ENCODE measurements around the gene ENOX1. TPM values are rescaled to one million over a fixed set of nuclear protein-coding genes. Genes with fewer than 3 reads are reported as not detected.

ENOX1 gene
- total and polyA plus RNA-seq, 2 of the 13 experiments (the other 11 are each of a cell fraction or from before 2014, with no cell fraction given): not detected

DNA sequence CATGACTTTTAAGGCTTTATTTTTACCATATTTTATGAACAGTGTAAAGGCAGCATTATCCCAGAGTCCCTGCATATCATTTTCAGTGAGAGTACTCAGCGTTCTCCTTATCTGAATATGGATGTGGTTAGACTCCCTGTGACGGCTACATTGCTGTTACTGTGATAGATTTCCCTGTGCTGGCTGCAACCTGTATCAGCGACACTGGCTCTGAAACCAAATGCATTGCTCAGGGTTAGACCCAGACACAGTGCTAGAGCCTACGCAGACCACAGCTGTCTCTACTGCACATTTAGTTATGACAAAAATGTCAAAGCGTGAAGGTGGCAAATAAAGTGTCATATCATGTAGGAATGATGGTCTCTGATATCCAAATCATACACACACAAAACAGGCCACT lies 138.0 kb downstream of the ENOX1 start:
- POLR2A ChIA-PET: no interaction called here
- TF ChIP-seq ZNF230 (CRISPR knock-in tag; IDR thresholded peaks at IDR 0.05) (no peak), EP300 (IDR thresholded peaks at IDR 0.05; ENCODE audit: low read depth in 2 of 2, low read length in 2 of 2) (no peak), EP300 (CRISPR knock-in tag; IDR thresholded peaks at IDR 0.05; ENCODE audit: borderline replicate concordance) (no peak), ZBTB2 (CRISPR knock-in tag; IDR thresholded peaks at IDR 0.05; ENCODE audit: low read depth) (no peak)
- in situ Hi-C loops (cut with HindIII; ENCODE audit: extremely low pct_ligation_motif_present, low pct_unique_long_range_greater_than_20kb) (no loop called here), intact Hi-C loops (cut with micrococcal nuclease; ENCODE audit: unreplicated experiment) (no loop called here)
- Histone ChIP-seq H3K36me3 (replicated peaks in 1 of 2; ENCODE audit: control insufficient read depth in 1 of 2, insufficient read depth in 2 of 2, low read length in 2 of 2) (no peaks in the 10 kb centered on the region), H3K4me2 (ENCODE audit: low read depth, low read length) (no peak overlapping the region), H3K27me3 (ENCODE audit: control insufficient read depth in 1 of 2, insufficient read depth in 2 of 2, low read length in 2 of 2) (no peaks in the 10 kb centered on the region), H3K4me3 (replicated peaks in 1 of 3; ENCODE audit: insufficient read depth in 1 of 3, low read depth in 2 of 3, low read length in 3 of 3) (no peak overlapping the region), H3K79me2 (ENCODE audit: insufficient read depth, low read length) (no peaks in the 10 kb centered on the region), H3K9me3 (ENCODE audit: low read length) (no peaks in the 10 kb centered on the region), H4K20me1 (ENCODE audit: insufficient read depth, low read length) (no peaks in the 10 kb centered on the region), H3K4me1 (ENCODE audit: insufficient read depth, low read length) (no peaks in the 10 kb centered on the region), H2AFZ (ENCODE audit: low read length) (no peak overlapping the region), H3K27ac (ENCODE audit: extremely low read length, insufficient read depth, low read length) (no peak overlapping the region), H3K9ac (ENCODE audit: insufficient read depth, low read depth, low read length) (no peak overlapping the region)
- DNase-seq (ENCODE audit: low spot score): no peak
- no TSS peak for BruUV-seq (replicated peaks)
- CTCF ChIA-PET (ENCODE audit: low intra/inter-chr PET ratio, low total read pairs): no interaction called here
- WGBS (ENCODE audit: low lambda C conversion rate): 28% methylated on average over 5 of the region's 5 CpGs
- no peak for FAIRE-seq
- ATAC-seq: no peak

- Histone ChIP-seq H3K79me2 (ENCODE audit: insufficient read depth, low read length) (no peaks in the 10 kb centered on the region), H3K27me3 (ENCODE audit: control insufficient read depth in 1 of 2, insufficient read depth in 2 of 2, low read length in 2 of 2) (no peaks in the 10 kb centered on the region), H2AFZ (ENCODE audit: low read length) (no peak overlapping the region), H3K9me3 (ENCODE audit: low read length) (no peaks in the 10 kb centered on the region), H3K9ac (ENCODE audit: insufficient read depth, low read depth, low read length) (no peak overlapping the region), H3K4me3 (replicated peaks in 1 of 3; ENCODE audit: insufficient read depth in 1 of 3, low read depth in 2 of 3, low read length in 3 of 3) (no peak overlapping the region), H3K4me1 (ENCODE audit: insufficient read depth, low read length) (no peaks in the 10 kb centered on the region), H3K4me2 (ENCODE audit: low read depth, low read length) (no peak overlapping the region), H4K20me1 (ENCODE audit: insufficient read depth, low read length) (no peaks in the 10 kb centered on the region), H3K36me3 (replicated peaks in 1 of 2; ENCODE audit: control insufficient read depth in 1 of 2, insufficient read depth in 2 of 2, low read length in 2 of 2) (no peaks in the 10 kb centered on the region), H3K27ac (ENCODE audit: extremely low read length, insufficient read depth, low read length) (no peak overlapping the region)
- DNase-seq (ENCODE audit: low spot score): no peak
- no TSS peak for BruUV-seq (replicated peaks)
- FAIRE-seq: no peak
- no peak for ATAC-seq
- POLR2A ChIA-PET: no interaction called here
- CTCF ChIA-PET (ENCODE audit: low intra/inter-chr PET ratio, low total read pairs): no interaction called here
- in situ Hi-C loops (cut with HindIII; ENCODE audit: extremely low pct_ligation_motif_present, low pct_unique_long_range_greater_than_20kb): no loop called here
- 3% methylated on average over 2 of the region's 2 CpGs for WGBS (ENCODE audit: low lambda C conversion rate)
- intact Hi-C loops (cut with micrococcal nuclease; ENCODE audit: unreplicated experiment): no loop called here
- TF ChIP-seq SP140L (CRISPR knock-in tag; IDR thresholded peaks at IDR 0.05; ENCODE audit: borderline replicate concordance) (no peak), NKX3-1 (CRISPR knock-in tag; IDR thresholded peaks at IDR 0.05) (no peak), EHMT2 (IDR thresholded peaks at IDR 0.05; ENCODE audit: borderline replicate concordance, low read depth, low read length) (no peak), ZNF317 (CRISPR knock-in tag; IDR thresholded peaks at IDR 0.05) (no peak), ZNF614 (CRISPR knock-in tag; IDR thresholded peaks at IDR 0.05; ENCODE audit: borderline replicate concordance) (no peak), GZF1 (CRISPR knock-in tag; IDR thresholded peaks at IDR 0.05) (no peak), ZMAT5 (CRISPR knock-in tag; IDR thresholded peaks at IDR 0.05; ENCODE audit: borderline replicate concordance, low read depth) (no peak), ZNF747 (CRISPR knock-in tag; IDR thresholded peaks at IDR 0.05; ENCODE audit: borderline replicate concordance) (no peak), ZNF775 (CRISPR knock-in tag; IDR thresholded peaks at IDR 0.05; ENCODE audit: borderline replicate concordance) (no peak)
- TF ChIP-seq, protein P1, sequence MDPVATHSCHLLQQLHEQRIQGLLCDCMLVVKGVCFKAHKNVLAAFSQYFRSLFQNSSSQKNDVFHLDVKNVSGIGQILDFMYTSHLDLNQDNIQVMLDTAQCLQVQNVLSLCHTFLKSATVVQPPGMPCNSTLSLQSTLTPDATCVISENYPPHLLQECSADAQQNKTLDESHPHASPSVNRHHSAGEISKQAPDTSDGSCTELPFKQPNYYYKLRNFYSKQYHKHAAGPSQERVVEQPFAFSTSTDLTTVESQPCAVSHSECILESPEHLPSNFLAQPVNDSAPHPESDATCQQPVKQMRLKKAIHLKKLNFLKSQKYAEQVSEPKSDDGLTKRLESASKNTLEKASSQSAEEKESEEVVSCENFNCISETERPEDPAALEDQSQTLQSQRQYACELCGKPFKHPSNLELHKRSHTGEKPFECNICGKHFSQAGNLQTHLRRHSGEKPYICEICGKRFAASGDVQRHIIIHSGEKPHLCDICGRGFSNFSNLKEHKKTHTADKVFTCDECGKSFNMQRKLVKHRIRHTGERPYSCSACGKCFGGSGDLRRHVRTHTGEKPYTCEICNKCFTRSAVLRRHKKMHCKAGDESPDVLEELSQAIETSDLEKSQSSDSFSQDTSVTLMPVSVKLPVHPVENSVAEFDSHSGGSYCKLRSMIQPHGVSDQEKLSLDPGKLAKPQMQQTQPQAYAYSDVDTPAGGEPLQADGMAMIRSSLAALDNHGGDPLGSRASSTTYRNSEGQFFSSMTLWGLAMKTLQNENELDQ (CRISPR knock-in tag; IDR thresholded peaks at IDR 0.05; ENCODE audit: borderline replicate concordance): no peak
Observed at GRCh38 chr13:43647471-43647870, 139.3 kb downstream of the ENOX1 start.

Measured in HepG2 (cell line).